NCI-H1105 (cell line): ENCODE measurements around the gene NEGR1.

ENCODE experiments used
- DNase-seq: peaks from one replicate; lab custom pipeline; 2025; lab: John Stamatoyannopoulos, UW

The NEGR1 gene

DNA sequence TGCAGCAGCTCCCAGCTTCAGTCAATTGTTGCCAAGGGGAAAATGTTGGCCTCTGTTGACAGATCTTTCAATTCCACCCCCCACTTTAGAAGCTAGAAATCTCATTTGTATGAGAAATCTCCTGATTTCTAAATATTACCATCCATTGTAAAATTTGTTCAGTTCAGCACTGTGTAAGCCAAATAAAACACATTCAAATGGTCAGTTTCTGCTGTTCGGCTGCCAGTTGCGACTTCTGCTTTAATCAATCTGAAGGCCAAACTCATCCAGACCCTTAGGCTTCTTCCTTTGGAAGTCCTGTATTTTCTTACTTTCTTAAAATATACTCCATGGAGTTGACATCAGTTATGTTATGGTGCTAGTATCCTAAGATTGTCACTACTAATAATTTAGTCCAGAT lies 920.3 kb downstream of the NEGR1 start:
- DNase-seq = no peak

DNA sequence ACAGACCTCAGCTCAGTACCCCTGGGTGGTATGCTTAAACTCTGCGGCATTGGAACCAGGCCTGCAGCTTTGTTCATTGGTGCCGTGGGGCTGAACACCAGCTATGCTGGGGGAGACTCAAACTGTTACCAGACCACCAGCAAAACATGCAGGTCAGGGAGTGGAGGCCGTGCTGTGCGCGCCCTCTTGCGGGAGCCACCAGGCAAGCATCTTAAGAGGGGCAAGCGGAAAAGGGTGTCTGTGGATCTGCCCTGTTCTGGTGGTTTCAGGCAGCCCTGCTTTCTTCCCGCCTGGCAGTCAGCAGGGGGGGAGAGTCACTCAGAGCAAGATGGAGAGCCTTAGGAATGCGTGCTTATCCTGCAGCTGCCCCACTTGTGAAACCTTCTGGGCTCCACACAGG lies 924.6 kb downstream of the NEGR1 start:
- DNase-seq = no peak

DNA sequence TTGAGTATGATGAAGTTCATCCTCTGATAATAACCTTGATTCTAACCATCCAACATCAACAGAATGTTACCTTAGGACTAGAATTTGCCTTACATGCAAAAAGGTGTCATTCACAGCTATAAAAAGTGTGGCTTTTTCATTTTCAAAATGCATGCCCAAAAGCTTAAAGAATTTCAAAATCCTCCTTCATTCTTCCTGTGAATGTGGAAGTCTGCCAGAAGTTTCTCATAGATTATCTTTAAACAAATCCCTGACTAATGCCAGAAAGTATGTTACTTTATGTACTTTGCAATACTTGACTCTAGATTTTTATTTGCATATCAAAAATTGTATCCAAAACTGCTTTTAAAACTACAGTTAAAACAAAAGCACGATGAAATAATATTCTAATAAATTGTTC lies 930.9 kb downstream of the NEGR1 start:
- no peak for DNase-seq

DNA sequence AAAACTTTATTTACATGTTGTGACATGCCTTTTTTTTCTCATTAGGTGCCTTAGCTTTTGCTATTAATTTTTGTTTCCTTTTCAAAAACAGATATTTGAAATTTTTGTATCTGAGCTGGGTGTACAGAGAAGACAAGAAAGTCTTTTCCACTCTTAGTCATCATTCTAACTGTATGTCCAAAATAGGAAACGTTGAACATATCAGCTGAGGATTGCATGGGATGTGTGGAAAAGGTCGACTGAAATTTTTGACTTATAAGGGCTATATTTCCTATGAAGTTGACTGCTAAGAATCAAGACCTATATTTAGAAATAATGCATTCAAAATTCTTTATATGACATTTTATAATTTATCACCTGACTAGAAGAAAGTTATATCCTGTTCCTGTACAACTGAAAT lies 931.5 kb downstream of the NEGR1 start:
- DNase-seq = no peak

DNA sequence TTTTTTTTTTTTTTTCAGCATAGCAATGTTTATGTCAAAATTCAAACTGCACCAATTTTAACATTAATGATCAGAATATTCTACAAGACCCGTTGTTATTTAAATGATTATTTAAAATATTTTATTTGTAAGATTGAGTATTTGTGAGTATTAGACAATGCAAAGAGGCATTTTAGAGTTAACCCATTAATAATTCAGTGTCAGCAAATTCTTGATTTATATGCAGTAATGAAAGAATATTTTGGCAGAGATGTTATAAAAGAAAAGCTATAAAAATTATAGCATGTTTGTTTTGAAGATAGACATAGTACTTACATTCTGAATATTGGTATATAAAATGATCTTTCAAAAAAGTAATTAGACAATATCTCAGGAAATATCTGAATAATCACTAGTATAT lies 932.0 kb downstream of the NEGR1 start:
- DNase-seq = no peak
